Uterus (tissue), 4 donors: Measurements from ENCODE around the gene PSMA7. TPM values are rescaled to one million over a fixed set of nuclear protein-coding genes. Genes with fewer than 3 reads are reported as not detected.
A peak's percentile ranks its signal among the peaks of the same experiment; 100 is the strongest.

Experiments
- DNase-seq, 2 donors: peaks; one replicate each; pipeline ENCODE4 v3.0.0-alpha.2; 2019 to 2020
- H3K27ac ChIP-seq, 2 donors: fragments of 200-600 bp; sonication (generic); 1 replicate in 1 of 2; 2 replicates in 1 of 2; pipeline ENCODE4 v1.5.1; 2016 to 2018
- H3K27me3 ChIP-seq, 2 donors: fragments of 200-600 bp; sonication (generic); one replicate each; pipeline ENCODE4 v1.5.1; 2018 to 2019; ENCODE audit warnings: control low read depth in 1 of 2
- H3K36me3 ChIP-seq, 2 donors: fragments of 200-600 bp; sonication (generic); one replicate each; pipeline ENCODE4 v1.5.1; 2019; ENCODE audit warnings: control low read depth in 1 of 2
- H3K4me1 ChIP-seq, 2 donors: fragments of 200-600 bp; sonication (generic); one replicate each; pipeline ENCODE4 v1.5.1; 2018 to 2019; ENCODE audit warnings: control low read depth in 1 of 2
- H3K4me3 ChIP-seq, 2 donors: fragments of 200-600 bp; sonication (generic); 1 replicate in 1 of 2; 2 replicates in 1 of 2; pipeline ENCODE4 v1.5.1; 2018 to 2019; ENCODE audit warnings: mild to moderate bottlenecking in 1 of 2
- H3K9me3 ChIP-seq, 2 donors: fragments of 200-600 bp; sonication (generic); one replicate each; pipeline ENCODE4 v1.5.1; 2019; ENCODE audit warnings: control low read depth in 1 of 2
- CTCF ChIP-seq, 4 experiments: fragments of 200-600 bp in 2 of 4; fragments of 450-650 bp in 2 of 4; sonication (generic) in 2 of 4; IDR thresholded peaks; one replicate each; pipeline ENCODE4 v1.5.1; 2016 to 2019; ENCODE audit warnings: antibody characterized with exemption in 4 of 4, mild to moderate bottlenecking in 2 of 4, moderate library complexity in 1 of 4
- POLR2A ChIP-seq, 2 donors: fragments of 450-650 bp; IDR thresholded peaks; one replicate each; pipeline ENCODE4 v1.6.1; 2016; ENCODE audit warnings: antibody characterized with exemption in 2 of 2, mild to moderate bottlenecking in 1 of 2, moderate library complexity in 1 of 2
- intact Hi-C: fragments of 100-400 bp; cut with DNase I; formaldehyde crosslinking; loops from one replicate; pipeline ENCODE4 v1.15.1; 2023; ENCODE audit warnings: low total_unique reads
- total RNA-seq, 4 donors: library from RNA; depleted of rRNA in 3 of 4; stranded (reverse); fragments of >200 nt in 3 of 4; gene quantifications; one replicate each; pipeline versions ENCODE4 v1.1.0 to v1.2.4, GENCODE V29; 2014 to 2023
- donor health status: DM: yes; HTN: yes; CAD: no.

The PSMA7 gene
- 100 to 1,000 TPM; 145 to 214 (median 162) TPM for total RNA-seq

DNA sequence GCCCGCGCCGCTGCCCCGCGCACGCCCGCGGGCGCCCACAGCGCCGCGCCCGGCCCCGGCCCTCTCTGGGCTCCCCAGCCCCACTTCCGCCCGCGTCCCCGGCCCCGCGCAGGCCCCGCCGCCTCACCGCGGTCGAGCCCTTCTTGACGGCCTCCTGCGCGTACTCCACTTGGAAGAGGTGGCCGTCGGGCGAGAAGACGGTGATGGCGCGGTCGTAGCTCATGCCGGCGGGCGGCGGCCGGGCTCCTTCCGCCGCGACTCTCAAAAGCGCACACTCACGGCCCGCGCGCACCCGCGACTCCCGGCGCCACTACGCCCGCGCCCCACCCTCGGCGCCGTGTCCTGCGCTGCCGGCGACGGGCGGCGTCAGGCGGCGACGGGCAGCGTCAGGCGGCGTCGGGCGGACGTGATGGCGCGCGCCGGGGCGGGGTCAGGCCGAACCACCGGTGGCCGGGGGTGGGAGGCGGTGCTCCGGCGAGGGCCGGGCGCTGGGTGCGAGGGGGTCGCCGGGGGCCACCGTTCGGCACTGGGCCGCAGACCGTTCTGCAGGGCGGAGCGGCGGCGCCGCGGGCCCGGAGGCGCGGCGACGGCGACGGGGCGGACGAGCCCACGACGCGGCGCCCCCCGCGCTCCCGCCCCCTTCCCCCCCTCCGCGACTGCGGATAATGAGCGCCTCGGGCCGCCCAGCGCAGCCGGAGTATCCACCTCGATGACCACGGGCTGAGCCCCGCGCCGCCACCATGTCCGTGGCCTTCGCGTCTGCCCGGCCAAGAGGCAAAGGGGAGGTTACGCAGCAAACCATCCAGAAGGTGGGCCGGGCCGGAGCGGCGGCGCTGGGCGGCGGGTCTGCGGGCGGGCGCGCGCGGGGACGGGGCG, at the start of gene PSMA7, which contains the start of gene SS18L1:
Gene PSMA7 (minus strand): TSS at position 314 of the 876 bp plus-strand sequence. CDS start 91 bp downstream, at position 223.
Gene SS18L1 (plus strand): TSS at position 689 of the 876 bp plus-strand sequence. CDS start 52 bp downstream, at position 741.
- peak within 1 kb of the TSS; percentile 94 to 99 for H3K27ac ChIP-seq
- H3K4me3 ChIP-seq: peak within 1 kb of the TSS; percentile 44 to 90
- intact Hi-C loops: no loop called here
- no peaks in the 10 kb centered on the region for H3K9me3 ChIP-seq
- H3K36me3 ChIP-seq: no peaks in the 10 kb centered on the region
- TF ChIP-seq CTCF (IDR thresholded peaks at IDR 0.05) (peak in 2 of 4 experiments; percentile 2 to 9), POLR2A (IDR thresholded peaks at IDR 0.05) (peak; percentile 86 to 94)
- peak; percentile 78 to 83 for DNase-seq
- H3K27me3 ChIP-seq: no peaks in the 10 kb centered on the region
- H3K4me1 ChIP-seq: peaks cover 0 to 21% of the 10 kb centered on the region in 2 donors

DNA sequence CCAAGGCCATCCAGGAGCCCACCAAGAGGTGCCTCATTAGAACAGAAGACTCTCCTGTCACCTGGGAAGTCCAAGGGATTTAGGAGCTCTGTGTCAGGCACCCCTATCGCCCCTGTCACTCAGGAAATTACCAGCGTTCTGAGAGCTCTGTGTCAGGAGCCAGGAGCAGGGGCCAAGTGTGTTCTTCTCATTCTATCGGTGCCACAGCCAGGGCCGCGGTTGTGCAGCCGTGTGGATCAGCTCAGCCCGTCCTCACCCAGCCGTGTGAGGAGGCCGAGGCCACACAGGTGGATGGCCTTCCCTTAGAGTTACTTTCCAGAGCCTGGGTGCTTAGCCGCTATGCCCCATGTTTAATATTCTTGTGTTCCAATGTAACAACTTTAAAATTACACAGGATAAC, 49.4 kb upstream of the PSMA7 start:
- H3K4me1 ChIP-seq: no peaks in the 10 kb centered on the region
- H3K36me3 ChIP-seq: no peaks in the 10 kb centered on the region
- DNase-seq: no peak
- H3K27ac ChIP-seq: no peak overlapping the region
- H3K4me3 ChIP-seq: no peak overlapping the region
- H3K9me3 ChIP-seq: no peaks in the 10 kb centered on the region
- intact Hi-C loops: no loop called here
- H3K27me3 ChIP-seq: no peaks in the 10 kb centered on the region
- no peak for TF ChIP-seq POLR2A (IDR thresholded peaks at IDR 0.05)
- no peak for TF ChIP-seq CTCF (IDR thresholded peaks at IDR 0.05)

- Histone ChIP-seq H3K27me3 (no peaks in the 10 kb centered on the region), H3K4me3 (no peak overlapping the region), H3K36me3 (no peaks in the 10 kb centered on the region), H3K27ac (no peak overlapping the region), H3K9me3 (no peaks in the 10 kb centered on the region), H3K4me1 (no peaks in the 10 kb centered on the region)
- no peak for DNase-seq
- intact Hi-C loops: no loop called here
- TF ChIP-seq POLR2A (IDR thresholded peaks at IDR 0.05): no peak
- TF ChIP-seq CTCF (IDR thresholded peaks at IDR 0.05): no peak
Observed at GRCh38 chr20:62191781-62192559, 48.8 kb upstream of the PSMA7 start.

GRCh38 chr20:62190639-62191411, 47.6 kb upstream of the PSMA7 start:
- Histone ChIP-seq H3K27ac (no peak overlapping the region), H3K36me3 (no peaks in the 10 kb centered on the region), H3K27me3 (no peaks in the 10 kb centered on the region), H3K9me3 (no peaks in the 10 kb centered on the region), H3K4me3 (no peak overlapping the region), H3K4me1 (no peaks in the 10 kb centered on the region)
- DNase-seq: no peak
- intact Hi-C loops: no loop called here
- no peak for TF ChIP-seq CTCF (IDR thresholded peaks at IDR 0.05)
- TF ChIP-seq POLR2A (IDR thresholded peaks at IDR 0.05): no peak
